ENCODE data around the gene UBTF. TPM values are rescaled to one million over a fixed set of nuclear protein-coding genes. Genes with fewer than 3 reads are reported as not detected.

The UBTF gene
- 49.7 and 58.9 TPM in 2 replicates for total RNA-seq

GRCh38 chr17:44219616-44220212 is at the start of gene UBTF:
Gene UBTF, minus strand, starts transcription at chr17:44219675. Its CDS starts 1,446 bp downstream, at chr17:44218229.

GRCh38 chr17:44267818-44268490 is 48.5 kb upstream of the UBTF start, which contains the start of gene SLC4A1:
Gene SLC4A1, minus strand, starts transcription at chr17:44268135. Its CDS starts 5,269 bp downstream, at chr17:44262866.

GRCh38 chr17:44199553-44200477 is 19.7 kb downstream of the UBTF start, which contains the start of gene ATXN7L3:
Gene ATXN7L3, minus strand, starts transcription at chr17:44199884. Its CDS starts 1,814 bp downstream, at chr17:44198070.

GRCh38 chr17:44186307-44187130 is 33.0 kb downstream of the UBTF start, which contains the start of gene TMUB2:
Gene TMUB2, plus strand, starts transcription at chr17:44186972. Its CDS starts 737 bp downstream, at chr17:44187709.

GRCh38 chr17:44170499-44171201 is 48.8 kb downstream of the UBTF start, which contains the start of gene ASB16:
Gene ASB16, plus strand, starts transcription at chr17:44170704. Its CDS starts 86 bp downstream, at chr17:44170790.

Small RNA genes within 50 kb of the gene (small RNA-seq; reads per million reads assigned to genes)
- not detected for gene MIR6782

Other genes starting within 250 kb of the UBTF start
- 1.1 and 2.1 TPM in 2 replicates for gene NAGS, start 215.1 kb downstream of the UBTF start, total RNA-seq
- gene TMEM101, start 204.7 kb downstream of the UBTF start, total RNA-seq, result 35.3 and 35.9 TPM in 2 replicates
- gene LSM12, start 153.0 kb downstream of the UBTF start, total RNA-seq, result 61.9 and 62.1 TPM in 2 replicates
- 25.5 and 27.6 TPM in 2 replicates for gene G6PC3, start 148.9 kb downstream of the UBTF start, total RNA-seq
- 133 and 147 TPM in 2 replicates for gene HDAC5, start 96.0 kb downstream of the UBTF start, total RNA-seq
- gene HROB, start 77.7 kb downstream of the UBTF start, total RNA-seq, result 0.81 and 1.7 TPM in 2 replicates
- not detected in 2 replicates for gene ASB16, start 49.0 kb downstream of the UBTF start, total RNA-seq
- 35.9 and 38.9 TPM in 2 replicates for gene TMUB2, start 32.7 kb downstream of the UBTF start, total RNA-seq
- 65.6 and 75.8 TPM in 2 replicates for gene ATXN7L3, start 19.8 kb downstream of the UBTF start, total RNA-seq
- gene SLC4A1, start 48.5 kb upstream of the UBTF start, total RNA-seq, result not detected in 2 replicates
- not detected in 2 replicates for gene RUNDC3A, start 88.9 kb upstream of the UBTF start, total RNA-seq
- 76.3 and 76.4 TPM in 2 replicates for gene SLC25A39, start 105.1 kb upstream of the UBTF start, total RNA-seq
- 201 and 244 TPM in 2 replicates for gene GRN, start 125.6 kb upstream of the UBTF start, total RNA-seq
- 3.6 and 4.4 TPM in 2 replicates for gene FAM171A2, start 144.2 kb upstream of the UBTF start, total RNA-seq
- gene ITGA2B, start 170.0 kb upstream of the UBTF start, total RNA-seq, result 0.36 and 0.49 TPM in 2 replicates

Measured in hair follicle dermal papilla cell (primary cell).